ENCODE data around the gene PTGFRN.

GRCh38 chr1:116986421-116987255 is 76.9 kb downstream of the PTGFRN start:
- TF ChIP-seq, protein P1, sequence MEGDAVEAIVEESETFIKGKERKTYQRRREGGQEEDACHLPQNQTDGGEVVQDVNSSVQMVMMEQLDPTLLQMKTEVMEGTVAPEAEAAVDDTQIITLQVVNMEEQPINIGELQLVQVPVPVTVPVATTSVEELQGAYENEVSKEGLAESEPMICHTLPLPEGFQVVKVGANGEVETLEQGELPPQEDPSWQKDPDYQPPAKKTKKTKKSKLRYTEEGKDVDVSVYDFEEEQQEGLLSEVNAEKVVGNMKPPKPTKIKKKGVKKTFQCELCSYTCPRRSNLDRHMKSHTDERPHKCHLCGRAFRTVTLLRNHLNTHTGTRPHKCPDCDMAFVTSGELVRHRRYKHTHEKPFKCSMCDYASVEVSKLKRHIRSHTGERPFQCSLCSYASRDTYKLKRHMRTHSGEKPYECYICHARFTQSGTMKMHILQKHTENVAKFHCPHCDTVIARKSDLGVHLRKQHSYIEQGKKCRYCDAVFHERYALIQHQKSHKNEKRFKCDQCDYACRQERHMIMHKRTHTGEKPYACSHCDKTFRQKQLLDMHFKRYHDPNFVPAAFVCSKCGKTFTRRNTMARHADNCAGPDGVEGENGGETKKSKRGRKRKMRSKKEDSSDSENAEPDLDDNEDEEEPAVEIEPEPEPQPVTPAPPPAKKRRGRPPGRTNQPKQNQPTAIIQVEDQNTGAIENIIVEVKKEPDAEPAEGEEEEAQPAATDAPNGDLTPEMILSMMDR (conservative IDR thresholded peaks at IDR 0.05; ENCODE audit: low read depth in 2 of 2) = 0 out of 4 replicates have a peak, but pooled peaks of 1 of the 2 experiments have one; percentile 27
- TF ChIP-seq EZH2 (IDR thresholded peaks at IDR 0.05; ENCODE audit: low read depth, unreplicated experiment) = no peak
